Pancreas (tissue), 10 donors: Measurements from ENCODE around the gene DBNDD2. TPM values are rescaled to one million over a fixed set of nuclear protein-coding genes. Genes with fewer than 3 reads are reported as not detected.

Experiments
- ATAC-seq, 4 donors: fragments of 200-7000 bp; cut with Tn5 transposase; one replicate each; pipeline versions ENCODE4 v1.8.0 to v1.9.1; 2020; ENCODE audit warnings: mild to moderate bottlenecking in 4 of 4, moderate library complexity in 4 of 4
- DNase-seq, 6 donors: peaks; one replicate each; pipeline ENCODE4 v3.0.0-alpha.2; 2020
- FAIRE-seq: peaks from 2 replicates; lab custom pipeline; 2012; peaks lifted over from hg19 to GRCh38; lab: Jason Lieb, UNC
- H3K27ac ChIP-seq, 4 donors: fragments of 200-600 bp; sonication (generic); 1 replicate in 3 of 4; 2 replicates in 1 of 4; pipeline versions ENCODE4 v1.5.0 to v1.8.0; 2020
- H3K27me3 ChIP-seq, 4 donors: fragments of 200-600 bp; one replicate each; pipeline ENCODE4 v1.8.0; 2021
- H3K36me3 ChIP-seq, 3 donors: fragments of 200-600 bp; sonication (generic) in 1 of 3; one replicate each; pipeline versions ENCODE4 v1.5.0 to v1.8.0; 2020 to 2021
- H3K4me1 ChIP-seq, 3 donors: fragments of 200-600 bp; one replicate each; pipeline ENCODE4 v1.8.0; 2021
- H3K4me3 ChIP-seq, 4 donors: fragments of 200-600 bp; sonication (generic) in 2 of 4; one replicate each; pipeline versions ENCODE4 v1.5.0 to v1.8.0; 2020 to 2021
- H3K9me3 ChIP-seq, 4 donors: fragments of 200-600 bp; one replicate each; pipeline ENCODE4 v1.8.0; 2021
- CTCF ChIP-seq, 4 donors: fragments of 200-600 bp; sonication (generic) in 3 of 4; IDR thresholded peaks; one replicate each; pipeline versions ENCODE4 v1.5.0 to v1.8.0; 2021; ENCODE audit warnings: antibody characterized with exemption in 4 of 4
- WGBS, 2 donors: extraction: QIAGEN DNeasy Blood & Tissue Kit; methylation state at CpG; one replicate each; pipeline ENCODE4 v1.1.7; 2013; 5-methylcytosine and 5-hydroxymethylcytosine counted together
- intact Hi-C, 3 donors: fragments of 100-400 bp; cut with DNase I; formaldehyde crosslinking; loops; one replicate each; pipeline versions ENCODE4 v1.11.1 to v1.14.2; 2022
- polyA plus RNA-seq, 2 donors: library from polyadenylated mRNA; stranded (reverse); fragments of 200-250 nt; gene quantifications; one replicate each; pipeline ENCODE4 v1.2.3, GENCODE V29; 2013
- total RNA-seq, 6 donors: library from RNA; stranded (reverse); fragmentation: NEBNext Ultra II Directional in 4 of 6; extraction: Animal tissue kit (Norgen Biotek cat#: 25700) in 4 of 6; gene quantifications; one replicate each; pipeline versions ENCODE4 v1.2.1 to v1.2.4, GENCODE V29; 2021 to 2023
- donor health status: healthy with polysubstance abuse.
- donor health status: DM: no; HTN: no; CAD: no; lungs with moderate emphysema.
- donor health status: DM: no; HTN: no; CAD: no.
- donor health status: control.
- donor health status: control.
- donor health status: Bipolar disorder and iron deficiency.
- donor health status: DM: yes; HTN: yes; CAD: no.
- donor health status: DM: no; HTN: no; CAD: no.
- donor health status: DM: no; HTN: no; CAD: no.
- donor health status: DM: yes; HTN: yes; CAD: no.

The DBNDD2 gene
- total and polyA plus RNA-seq, 8 donors = 11.6 to 31.0 (median 18.5) TPM

DNA sequence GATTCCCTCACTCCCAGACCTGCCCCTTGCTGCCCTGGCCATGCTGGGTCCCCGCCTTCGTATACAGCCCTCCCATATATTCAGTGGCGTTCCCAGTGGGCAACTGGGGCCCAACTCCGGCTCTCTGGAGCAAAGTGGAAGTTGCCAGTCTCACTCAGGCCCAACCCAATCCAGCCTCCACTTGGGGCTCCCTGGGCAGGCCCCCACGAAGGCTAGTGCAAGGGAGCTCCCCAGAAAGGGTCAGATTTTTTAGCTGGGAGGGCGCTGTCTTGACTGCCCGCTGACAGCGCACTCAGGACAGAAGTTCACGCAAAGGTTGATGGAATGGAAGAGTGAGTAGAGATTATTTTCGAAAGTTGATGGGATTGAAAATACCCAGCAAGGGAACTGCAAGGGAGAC is 35.8 kb upstream of the DBNDD2 start:
- no peak for FAIRE-seq
- no peak for TF ChIP-seq CTCF (IDR thresholded peaks at IDR 0.05)
- no peak overlapping the region for H3K4me3 ChIP-seq
- no peak for ATAC-seq
- DNase-seq = no peak
- no peaks in the 10 kb centered on the region for H3K9me3 ChIP-seq
- no peaks in the 10 kb centered on the region for H3K4me1 ChIP-seq
- intact Hi-C loops = loop anchor here in 1 of 3 donors (5.0 kb wide), 1 partner anchor 65 kb away; no protein-coding TSS in a partner anchor
- peaks cover 0 to 6% (median 0%) of the 10 kb centered on the region in 3 donors for H3K36me3 ChIP-seq
- H3K27me3 ChIP-seq = no peaks in the 10 kb centered on the region
- 92 to 97% methylated on average over 10 of the region's 10 CpGs for WGBS, 2 donors
- no peak overlapping the region for H3K27ac ChIP-seq

- DNase-seq (peak in 2 of 6 donors; percentile 53 to 70), FAIRE-seq (no peak), ATAC-seq (peak; percentile 43 to 72 (median 57))
- no peaks in the 10 kb centered on the region for H3K27me3 ChIP-seq
- H3K4me1 ChIP-seq = no peaks in the 10 kb centered on the region
- peak overlapping the region in 3 of 4 donors; percentile 26 to 54 (median 48) for H3K4me3 ChIP-seq
- H3K27ac ChIP-seq = peak overlapping the region in 1 of 4 donors; percentile 6
- WGBS, 2 donors = 51 to 54% methylated on average over 30 of the region's 30 CpGs
- H3K9me3 ChIP-seq = no peaks in the 10 kb centered on the region
- intact Hi-C loops = loop anchor here in 1 of 3 donors (5.0 kb wide), 1 partner anchor 65 kb away; no protein-coding TSS in a partner anchor
- H3K36me3 ChIP-seq = peaks cover 0 to 6% (median 0%) of the 10 kb centered on the region in 3 donors
- TF ChIP-seq CTCF (IDR thresholded peaks at IDR 0.05) = no peak
Observed at GRCh38 chr20:45372646-45373352, 35.3 kb upstream of the DBNDD2 start.

GRCh38 chr20:45373353-45374100 is 34.6 kb upstream of the DBNDD2 start:
- Histone ChIP-seq H3K36me3 (peaks cover 0 to 1% (median 0%) of the 10 kb centered on the region in 3 donors), H3K4me1 (no peaks in the 10 kb centered on the region), H3K27me3 (no peaks in the 10 kb centered on the region), H3K9me3 (no peaks in the 10 kb centered on the region), H3K4me3 (peak overlapping the region; percentile 18 to 54 (median 37)), H3K27ac (peak overlapping the region in 3 of 4 donors; percentile 6 to 54 (median 26))
- WGBS, 2 donors = 5% methylated on average over 38 of the region's 38 CpGs
- ATAC-seq (peak; percentile 91 to 97 (median 94)), FAIRE-seq (no peak), DNase-seq (peak; percentile 84 to 97 (median 94))
- TF ChIP-seq CTCF (IDR thresholded peaks at IDR 0.05) = peak; percentile 62 to 86 (median 83)
- intact Hi-C loops = loop anchor here in 1 of 3 donors (5.0 kb wide), 1 partner anchor 64 kb away; no protein-coding TSS in a partner anchor

DNA sequence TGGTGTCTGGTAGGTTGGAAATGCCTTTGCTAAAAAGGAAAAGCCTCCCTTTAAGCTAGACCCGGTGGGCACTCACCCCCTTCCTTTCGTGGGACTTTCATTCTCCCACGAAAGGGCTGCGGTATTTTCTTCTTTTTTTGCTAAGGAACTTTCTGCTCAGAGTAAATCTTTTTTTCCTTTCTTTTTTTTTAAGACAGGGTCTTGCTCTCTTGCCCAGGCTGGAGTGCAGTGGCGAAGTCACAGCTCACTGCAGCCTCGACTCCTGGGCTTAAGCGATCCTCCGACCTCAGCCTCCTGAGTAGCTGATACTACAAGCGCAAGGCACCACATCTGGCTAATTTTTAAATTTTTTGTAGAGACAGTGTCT is 34.0 kb upstream of the DBNDD2 start:
- TF ChIP-seq CTCF (IDR thresholded peaks at IDR 0.05) = peak in 1 of 4 donors; percentile 32
- DNase-seq (no peak), FAIRE-seq (no peak), ATAC-seq (no peak)
- Histone ChIP-seq H3K9me3 (no peaks in the 10 kb centered on the region), H3K27me3 (no peaks in the 10 kb centered on the region), H3K4me1 (no peaks in the 10 kb centered on the region), H3K36me3 (no peaks in the 10 kb centered on the region), H3K27ac (no peak overlapping the region), H3K4me3 (peak overlapping the region in 2 of 4 donors; percentile 48 to 54)
- intact Hi-C loops = loop anchor here in 1 of 3 donors (5.0 kb wide), 1 partner anchor 63 kb away; no protein-coding TSS in a partner anchor
- WGBS, 2 donors = 41 to 42% methylated on average over 9 of the region's 9 CpGs
